Astrocyte (in vitro differentiated cells and primary cell): Measurements from ENCODE around the gene SRBD1.

Experiments
- EZH2 ChIP-seq: IDR thresholded peaks from 2 replicates; pipeline ENCODE4 v1.6.1; 2012; ENCODE audit warnings: mild to moderate bottlenecking, low read length, inconsistent platforms; ENCODE audit not compliant: insufficient read depth
- TF ChIP-seq, protein P1 (sequence below): IDR thresholded peaks from 2 replicates; pipeline ENCODE4 v1.5.1; 2011; ENCODE audit warnings: low read depth, mild to moderate bottlenecking, inconsistent platforms, low read length, moderate library complexity; ENCODE audit not compliant: insufficient read depth

DNA sequence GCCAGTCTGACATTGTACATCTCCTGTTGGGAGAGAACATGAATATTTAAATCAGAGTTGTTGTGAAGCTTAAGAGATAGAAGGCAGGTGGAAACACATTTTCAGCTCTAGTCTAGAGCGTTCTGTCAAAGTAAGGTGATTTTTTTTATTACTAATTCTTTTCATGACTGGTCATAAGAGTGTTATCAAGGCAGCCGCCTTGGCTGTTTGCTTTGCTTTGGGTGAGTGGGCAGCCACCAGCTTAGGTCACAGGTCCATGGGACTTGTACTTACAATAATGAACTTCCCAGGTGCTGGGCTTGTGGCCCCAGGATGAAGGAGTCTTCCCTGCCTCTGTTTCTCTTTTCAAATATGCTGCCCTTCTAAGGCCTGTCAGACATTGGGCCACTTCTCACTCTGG lies 256.3 kb downstream of the SRBD1 start:
- TF ChIP-seq EZH2: no peak
- TF ChIP-seq, protein P1, sequence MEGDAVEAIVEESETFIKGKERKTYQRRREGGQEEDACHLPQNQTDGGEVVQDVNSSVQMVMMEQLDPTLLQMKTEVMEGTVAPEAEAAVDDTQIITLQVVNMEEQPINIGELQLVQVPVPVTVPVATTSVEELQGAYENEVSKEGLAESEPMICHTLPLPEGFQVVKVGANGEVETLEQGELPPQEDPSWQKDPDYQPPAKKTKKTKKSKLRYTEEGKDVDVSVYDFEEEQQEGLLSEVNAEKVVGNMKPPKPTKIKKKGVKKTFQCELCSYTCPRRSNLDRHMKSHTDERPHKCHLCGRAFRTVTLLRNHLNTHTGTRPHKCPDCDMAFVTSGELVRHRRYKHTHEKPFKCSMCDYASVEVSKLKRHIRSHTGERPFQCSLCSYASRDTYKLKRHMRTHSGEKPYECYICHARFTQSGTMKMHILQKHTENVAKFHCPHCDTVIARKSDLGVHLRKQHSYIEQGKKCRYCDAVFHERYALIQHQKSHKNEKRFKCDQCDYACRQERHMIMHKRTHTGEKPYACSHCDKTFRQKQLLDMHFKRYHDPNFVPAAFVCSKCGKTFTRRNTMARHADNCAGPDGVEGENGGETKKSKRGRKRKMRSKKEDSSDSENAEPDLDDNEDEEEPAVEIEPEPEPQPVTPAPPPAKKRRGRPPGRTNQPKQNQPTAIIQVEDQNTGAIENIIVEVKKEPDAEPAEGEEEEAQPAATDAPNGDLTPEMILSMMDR: no peak
